Vagina (tissue), 2 donors: Measurements from ENCODE around the gene RPAP2. TPM values are rescaled to one million over a fixed set of nuclear protein-coding genes. Genes with fewer than 3 reads are reported as not detected.

ENCODE experiments used
- DNase-seq, 2 donors: peaks; one replicate each; pipeline ENCODE4 v3.0.0-alpha.2; 2017; ENCODE audit errors: extremely low spot score in 2 of 2
- H3K27ac ChIP-seq: fragments of 200-600 bp; sonication (generic); one replicate; pipeline ENCODE4 v1.5.1; 2019
- H3K27me3 ChIP-seq: fragments of 200-600 bp; sonication (generic); one replicate; pipeline ENCODE4 v1.5.1; 2019
- H3K36me3 ChIP-seq, 2 donors: fragments of 200-600 bp; sonication (generic); one replicate each; pipeline ENCODE4 v1.5.1; 2017 to 2019
- H3K4me1 ChIP-seq: fragments of 200-600 bp; sonication (generic); one replicate; pipeline ENCODE4 v1.5.1; 2019
- H3K4me3 ChIP-seq, 2 donors: fragments of 200-600 bp; sonication (generic); 1 replicate in 1 of 2; 2 replicates in 1 of 2; pipeline ENCODE4 v1.5.1; 2016 to 2019
- H3K9me3 ChIP-seq: fragments of 200-600 bp; sonication (generic); one replicate; pipeline ENCODE4 v1.5.1; 2019
- CTCF ChIP-seq, 3 experiments: fragments of 450-650 bp in 2 of 3; fragments of 200-600 bp in 1 of 3; sonication (generic) in 1 of 3; IDR thresholded peaks; one replicate each; pipeline ENCODE4 v1.5.1; 2017 to 2019; ENCODE audit warnings: antibody characterized with exemption in 3 of 3, mild to moderate bottlenecking in 2 of 3, moderate library complexity in 2 of 3
- POLR2A ChIP-seq, 2 donors: fragments of 450-650 bp; IDR thresholded peaks; one replicate each; pipeline ENCODE4 v1.6.1; 2017; ENCODE audit warnings: antibody characterized with exemption in 2 of 2, mild to moderate bottlenecking in 2 of 2, moderate library complexity in 2 of 2
- POLR2AphosphoS5 ChIP-seq, 2 donors: sonication (generic); formaldehyde crosslinking; IDR thresholded peaks; one replicate each; pipeline ENCODE4 v1.9.0; 2017; ENCODE audit warnings: antibody characterized with exemption in 2 of 2, mild to moderate bottlenecking in 2 of 2, low read depth in 1 of 2; ENCODE audit not compliant: insufficient read depth in 1 of 2
- intact Hi-C: fragments of 100-400 bp; cut with DNase I; formaldehyde crosslinking; loops from one replicate; pipeline ENCODE4 v1.15.1; 2023
- small RNA-seq: library from RNA; depleted of rRNA; stranded (forward); fragments of <200 nt; gene quantifications from one replicate; pipeline ENCODE3, GENCODE V24; 2016
- total RNA-seq: library from RNA; depleted of rRNA; stranded (reverse); fragments of >200 nt; gene quantifications from one replicate; pipeline ENCODE4 v1.2.3, GENCODE V29; 2016

Gene RPAP2
- total RNA-seq, 1 donor from 2014 or later: 11.8 TPM

DNA sequence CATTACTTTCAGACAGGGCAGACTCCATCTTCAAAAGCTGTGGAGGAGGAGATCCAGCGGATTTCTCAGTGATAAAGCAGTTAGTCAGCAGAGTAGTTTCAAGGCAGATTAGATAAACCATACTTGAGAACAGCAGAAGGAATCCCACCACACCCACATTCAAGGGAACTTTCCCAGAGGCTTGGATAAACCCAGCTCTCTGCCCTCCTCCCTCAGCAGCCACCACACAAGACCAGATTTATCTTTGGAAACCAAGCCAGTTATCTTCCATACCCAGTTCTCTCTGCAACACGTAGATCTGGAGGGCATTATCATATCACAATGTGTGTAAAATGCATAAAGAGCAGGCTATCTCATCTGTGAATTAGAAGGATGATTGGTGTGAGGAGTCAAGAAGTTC lies 147.7 kb downstream of the RPAP2 start:
- DNase-seq: no peak
- intact Hi-C loops: no loop called here
- Histone ChIP-seq H3K4me1 (no peaks in the 10 kb centered on the region), H3K27me3 (no peaks in the 10 kb centered on the region), H3K27ac (no peak overlapping the region), H3K9me3 (no peaks in the 10 kb centered on the region), H3K4me3 (no peak overlapping the region), H3K36me3 (no peaks in the 10 kb centered on the region)
- TF ChIP-seq POLR2A (IDR thresholded peaks at IDR 0.05): no peak
- no peak for TF ChIP-seq POLR2AphosphoS5 (IDR thresholded peaks at IDR 0.05; ENCODE audit: insufficient read depth in 1 of 2, low read depth in 1 of 2)
- TF ChIP-seq CTCF (IDR thresholded peaks at IDR 0.05): no peak

GRCh38 chr1:92447033-92447681 lies 148.3 kb downstream of the RPAP2 start:
- intact Hi-C loops: no loop called here
- Histone ChIP-seq H3K36me3 (no peaks in the 10 kb centered on the region), H3K4me1 (no peaks in the 10 kb centered on the region), H3K9me3 (no peaks in the 10 kb centered on the region), H3K27me3 (no peaks in the 10 kb centered on the region), H3K4me3 (no peak overlapping the region), H3K27ac (no peak overlapping the region)
- DNase-seq: no peak
- TF ChIP-seq POLR2A (IDR thresholded peaks at IDR 0.05) (no peak), POLR2AphosphoS5 (IDR thresholded peaks at IDR 0.05; ENCODE audit: insufficient read depth in 1 of 2, low read depth in 1 of 2) (no peak), CTCF (IDR thresholded peaks at IDR 0.05) (no peak)

DNA sequence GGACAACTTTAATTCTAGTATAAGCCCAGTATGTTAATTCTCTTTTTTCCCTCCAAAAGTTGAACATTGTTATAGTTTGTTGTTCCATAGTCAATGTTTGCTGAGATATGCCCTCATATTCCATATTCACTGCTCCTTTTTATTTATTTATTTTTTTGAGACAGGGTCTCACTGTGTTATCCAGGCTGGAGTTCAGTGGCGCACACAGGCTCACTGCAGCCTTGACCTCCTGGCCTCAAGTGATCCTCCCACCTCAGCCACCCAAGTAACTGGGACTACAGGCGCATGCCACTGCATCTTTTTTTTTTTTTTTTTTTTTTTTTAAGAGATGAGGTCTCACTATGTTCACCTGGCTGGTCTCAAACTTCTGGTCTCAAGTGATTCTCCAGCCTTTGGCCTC lies 149.1 kb downstream of the RPAP2 start:
- Histone ChIP-seq H3K4me3 (no peak overlapping the region), H3K9me3 (no peaks in the 10 kb centered on the region), H3K36me3 (no peaks in the 10 kb centered on the region), H3K27me3 (no peaks in the 10 kb centered on the region), H3K27ac (no peak overlapping the region), H3K4me1 (no peaks in the 10 kb centered on the region)
- intact Hi-C loops: no loop called here
- TF ChIP-seq POLR2A (IDR thresholded peaks at IDR 0.05): no peak
- TF ChIP-seq POLR2AphosphoS5 (IDR thresholded peaks at IDR 0.05; ENCODE audit: insufficient read depth in 1 of 2, low read depth in 1 of 2): no peak
- no peak for TF ChIP-seq CTCF (IDR thresholded peaks at IDR 0.05)
- DNase-seq: no peak

Small RNAs within 50 kb of the gene (small RNA-seq; reads per million reads assigned to genes)
- not detected for gene RN7SL824P

Other genes with a start within 250 kb of the RPAP2 start
- not detected for gene SETSIP, start 223.6 kb upstream of the RPAP2 start, total RNA-seq
- 6.1 TPM for gene BTBD8, start 218.7 kb upstream of the RPAP2 start, total RNA-seq
- not detected for gene C1orf146, start 81.1 kb upstream of the RPAP2 start, total RNA-seq
- 9.3 TPM for gene GLMN, start 72 bp upstream of the RPAP2 start, total RNA-seq
- 3.9 TPM for gene GFI1, start 187.9 kb downstream of the RPAP2 start, total RNA-seq